MM.1S (cell line): ENCODE measurements around the gene CTNNA3.
A peak's percentile ranks its signal among the peaks of the same experiment; 100 is the strongest.

Experiments used
- CTCF ChIP-seq: fragments of 300-600 bp; sonication (generic); IDR thresholded peaks from 2 replicates; pipeline ENCODE4 v1.5.1; 2016; ENCODE audit warnings: antibody characterized with exemption, low read length, mixed read lengths
- EZH2 ChIP-seq: fragments of 300-600 bp; sonication (generic); optimal IDR thresholded peaks from 2 replicates; pipeline ENCODE3; 2017; ENCODE audit warnings: low read depth, mild to moderate bottlenecking, antibody characterized with exemption, low read length, mixed read lengths
- EZH2phosphoT487 ChIP-seq: fragments of 300-600 bp; sonication (generic); IDR thresholded peaks from 2 replicates; pipeline ENCODE4 v1.6.1; 2018; ENCODE audit warnings: antibody characterized with exemption, low read length

- TF ChIP-seq CTCF (peak; percentile 58), EZH2phosphoT487 (no peak), EZH2 (no peak)
Observed at GRCh38 chr10:67306588-67307205, 389.3 kb downstream of the CTNNA3 start.
